ENCODE results near the gene MAP10. TPM values are rescaled to one million over a fixed set of nuclear protein-coding genes. Genes with fewer than 3 reads are reported as not detected.

Gene MAP10
- total RNA-seq, 5 donors from 2014 or later (not counting 1 experiment from before 2014, with no cell fraction given), result 1.4 to 2.7 (median 1.5) TPM

- 4% methylated on average over 2 of the region's 3 CpGs for WGBS (ENCODE audit: insufficient coverage)
- ChIA-PET POLR2A (no interaction called here), CTCF (interaction anchor here in 1 of 2 donors (1.2 kb wide), 1 partner anchor 27 kb away, joined by 3 read pairs; no protein-coding TSS in a partner anchor)
- H3K9me3 Mint-ChIP-seq, result no peaks in the 10 kb centered on the region
- peaks cover 0 to 3% of the 10 kb centered on the region in 2 donors for H3K27me3 Mint-ChIP-seq
- no peak overlapping the region for H3K4me3 Mint-ChIP-seq
- H3K4me1 ChIP-seq (ENCODE audit: control insufficient read depth in 1 of 2, extremely low read depth in 1 of 2, insufficient read depth in 2 of 2, low read length in 2 of 2), result peaks cover 6 to 11% of the 10 kb centered on the region in 2 experiments
- H3K36me3 Mint-ChIP-seq, result no peaks in the 10 kb centered on the region
- H3K36me3 ChIP-seq (ENCODE audit: control insufficient read depth in 2 of 2, extremely low read depth in 1 of 2, insufficient read depth in 1 of 2, low read length in 1 of 2), result no peaks in the 10 kb centered on the region
- H3K27me3 ChIP-seq (replicated peaks in 1 of 2; ENCODE audit: control insufficient read depth in 2 of 2, extremely low read depth in 1 of 2, insufficient read depth in 2 of 2, low read length in 1 of 2), result peaks cover 0 to 2% of the 10 kb centered on the region in 2 experiments
- peak overlapping the region; percentile 1 to 19 for H3K27ac Mint-ChIP-seq
- peak in 7 of 35 experiments; percentile 3 to 50 (median 13) for DNase-seq
- H3K4me3 ChIP-seq (ENCODE audit: control insufficient read depth in 1 of 2, extremely low read depth in 1 of 2, low read length in 1 of 2), result no peak overlapping the region
- peaks cover 13 to 19% (median 14%) of the 10 kb centered on the region in 3 donors for H3K4me1 Mint-ChIP-seq
- no peaks in the 10 kb centered on the region for H3K9me3 ChIP-seq
- ATAC-seq (replicated peaks in 1 of 4), result peak; percentile 70 to 83 (median 78)
- H3K27ac ChIP-seq (ENCODE audit: low read length), result no peak overlapping the region
These were observed 11.3 kb upstream of the MAP10 start for GRCh38 chr1:232793944-232794343.

DNA sequence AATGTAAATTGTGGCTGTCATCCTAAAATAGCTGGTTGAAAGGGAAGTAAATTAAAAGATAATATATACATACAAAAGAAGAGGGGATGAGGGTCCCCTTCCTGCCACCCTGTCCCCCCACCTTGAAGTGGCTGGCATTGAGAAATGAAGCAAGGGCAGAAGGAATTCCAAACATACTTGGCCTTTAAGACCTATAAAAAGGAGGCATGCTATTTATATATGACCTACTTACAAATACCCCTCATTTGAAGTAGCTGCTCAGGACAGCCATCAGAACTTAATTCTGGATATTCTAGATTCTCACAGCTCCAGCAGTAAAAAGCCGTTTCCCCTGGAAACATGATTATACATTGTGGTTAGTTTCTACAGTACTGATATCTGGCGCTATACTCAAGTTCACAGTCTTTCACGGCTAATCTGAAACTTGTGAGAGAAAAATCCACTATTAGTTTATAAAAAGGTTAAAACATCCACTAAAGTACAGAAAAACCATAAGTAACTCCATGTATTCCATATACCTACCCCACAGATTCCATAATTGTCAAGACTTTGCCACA, 9.6 kb upstream of the MAP10 start:
- Histone ChIP-seq H3K27ac (ENCODE audit: low read length) (no peak overlapping the region), H3K4me3 (ENCODE audit: control insufficient read depth in 1 of 2, extremely low read depth in 1 of 2, low read length in 1 of 2) (no peak overlapping the region), H3K36me3 (ENCODE audit: control insufficient read depth in 2 of 2, extremely low read depth in 1 of 2, insufficient read depth in 1 of 2, low read length in 1 of 2) (no peaks in the 10 kb centered on the region), H3K4me1 (ENCODE audit: control insufficient read depth in 1 of 2, extremely low read depth in 1 of 2, insufficient read depth in 2 of 2, low read length in 2 of 2) (peaks cover 6 to 11% of the 10 kb centered on the region in 2 experiments), H3K27me3 (replicated peaks in 1 of 2; ENCODE audit: control insufficient read depth in 2 of 2, extremely low read depth in 1 of 2, insufficient read depth in 2 of 2, low read length in 1 of 2) (peaks cover 0 to 2% of the 10 kb centered on the region in 2 experiments), H3K9me3 (no peaks in the 10 kb centered on the region)
- ChIA-PET POLR2A (no interaction called here), CTCF (no interaction called here)
- Mint-ChIP-seq H3K27ac (no peak overlapping the region), H3K4me3 (no peak overlapping the region), H3K9me3 (no peaks in the 10 kb centered on the region), H3K4me1 (peaks cover 13 to 19% (median 14%) of the 10 kb centered on the region in 3 donors), H3K36me3 (no peaks in the 10 kb centered on the region), H3K27me3 (peaks cover 0 to 3% of the 10 kb centered on the region in 2 donors)
- no peak for ATAC-seq (replicated peaks in 1 of 4)
- WGBS (ENCODE audit: insufficient coverage), result no CpG with 5 or more reads among the region's 3 CpGs
- no peak for DNase-seq

DNA sequence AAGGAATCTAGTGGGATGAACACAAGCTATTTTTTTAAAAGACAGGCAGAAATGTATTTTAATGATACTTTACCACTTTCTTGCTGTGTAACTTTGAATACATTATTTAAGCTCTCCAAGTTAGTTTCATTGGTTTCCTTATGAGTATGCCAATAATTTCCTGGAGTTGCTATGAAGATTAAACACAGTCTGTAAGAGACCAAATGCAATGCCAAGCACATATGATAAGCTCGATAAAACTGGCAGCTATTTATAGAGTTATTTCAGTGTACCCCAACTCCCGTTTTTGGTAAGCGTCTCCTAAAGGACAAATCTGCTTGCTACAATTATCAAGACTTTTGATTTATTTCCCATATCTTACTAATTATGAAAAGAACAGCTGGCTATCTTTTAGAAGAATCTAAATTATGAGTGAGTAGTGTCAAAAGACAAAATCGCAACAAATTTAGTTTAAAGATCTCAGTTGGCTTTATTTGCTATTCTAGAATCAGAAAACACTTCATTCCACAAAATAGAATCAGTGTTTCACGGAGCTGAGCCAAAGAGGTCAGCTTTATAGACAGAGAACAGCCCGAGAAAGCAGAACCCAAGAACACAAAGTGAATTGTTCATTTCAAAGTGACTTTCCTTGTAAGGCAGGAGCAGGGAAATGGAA, 7.2 kb upstream of the MAP10 start:
- ChIA-PET CTCF (no interaction called here), POLR2A (no interaction called here)
- DNase-seq (no peak), ATAC-seq (replicated peaks in 1 of 4) (no peak)
- peaks cover 0 to 2% of the 10 kb centered on the region in 2 experiments for H3K27me3 ChIP-seq (replicated peaks in 1 of 2; ENCODE audit: control insufficient read depth in 2 of 2, extremely low read depth in 1 of 2, insufficient read depth in 2 of 2, low read length in 1 of 2)
- 63% methylated on average over 2 of the region's 6 CpGs for WGBS (ENCODE audit: insufficient coverage)
- H3K36me3 ChIP-seq (ENCODE audit: control insufficient read depth in 2 of 2, extremely low read depth in 1 of 2, insufficient read depth in 1 of 2, low read length in 1 of 2), result no peaks in the 10 kb centered on the region
- Mint-ChIP-seq H3K4me3 (no peak overlapping the region), H3K4me1 (peaks cover 10 to 14% (median 12%) of the 10 kb centered on the region in 3 donors), H3K36me3 (no peaks in the 10 kb centered on the region), H3K27me3 (peaks cover 0 to 3% of the 10 kb centered on the region in 2 donors), H3K9me3 (no peaks in the 10 kb centered on the region), H3K27ac (no peak overlapping the region)
- H3K27ac ChIP-seq (ENCODE audit: low read length), result no peak overlapping the region
- no peak overlapping the region for H3K4me3 ChIP-seq (ENCODE audit: control insufficient read depth in 1 of 2, extremely low read depth in 1 of 2, low read length in 1 of 2)
- H3K4me1 ChIP-seq (ENCODE audit: control insufficient read depth in 1 of 2, extremely low read depth in 1 of 2, insufficient read depth in 2 of 2, low read length in 2 of 2), result peaks cover 6 to 11% of the 10 kb centered on the region in 2 experiments
- no peaks in the 10 kb centered on the region for H3K9me3 ChIP-seq

DNA sequence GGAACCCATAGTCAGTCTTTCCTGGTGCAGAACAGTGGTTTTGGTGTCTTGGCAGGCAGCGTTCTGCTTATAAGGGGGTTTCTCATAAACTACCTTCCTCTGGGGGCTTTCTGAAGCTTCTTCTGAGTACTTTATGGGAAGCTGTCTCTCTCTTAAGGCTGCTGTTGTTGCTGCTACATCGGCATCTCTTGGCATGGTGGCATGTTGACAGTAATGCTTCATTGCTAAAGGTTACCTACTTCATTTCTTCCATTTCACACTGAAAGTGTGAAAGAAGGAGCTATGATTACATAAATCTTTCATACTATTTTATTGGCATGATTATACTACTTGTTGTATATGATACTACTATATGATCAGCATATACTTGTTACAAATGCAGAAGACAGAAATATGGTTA, 6.3 kb upstream of the MAP10 start:
- no CpG with 5 or more reads among the region's 2 CpGs for WGBS (ENCODE audit: insufficient coverage)
- no peak for ATAC-seq (replicated peaks in 1 of 4)
- CTCF ChIA-PET, result interaction anchor here in 1 of 2 donors (0.6 kb wide), 1 partner anchor 1107 kb away, joined by 3 read pairs; no protein-coding TSS in a partner anchor

GRCh38 chr1:232806186-232806510, 932 bp downstream of the MAP10 start:
- no peaks in the 10 kb centered on the region for H3K27me3 ChIP-seq (replicated peaks in 1 of 2; ENCODE audit: control insufficient read depth in 2 of 2, extremely low read depth in 1 of 2, insufficient read depth in 2 of 2, low read length in 1 of 2)
- H3K27ac Mint-ChIP-seq, result peak overlapping the region; percentile 53 to 72
- peaks cover 8 to 29% (median 21%) of the 10 kb centered on the region in 3 donors for H3K9me3 Mint-ChIP-seq
- H3K4me3 ChIP-seq (ENCODE audit: control insufficient read depth in 1 of 2, extremely low read depth in 1 of 2, low read length in 1 of 2), result peak overlapping the region; percentile 87 to 90
- POLR2A ChIA-PET, result no interaction called here
- WGBS (ENCODE audit: insufficient coverage), result 63% methylated on average over 3 of the region's 3 CpGs
- no peaks in the 10 kb centered on the region for H3K9me3 ChIP-seq
- peak overlapping the region; percentile 87 to 91 (median 87) for H3K4me3 Mint-ChIP-seq
- DNase-seq (peak in 1 of 35 experiments; percentile 11), ATAC-seq (replicated peaks in 1 of 4) (no peak)
- H3K27ac ChIP-seq (ENCODE audit: low read length), result no peak overlapping the region
- no peaks in the 10 kb centered on the region for H3K36me3 Mint-ChIP-seq
- peaks cover 21 to 23% (median 22%) of the 10 kb centered on the region in 3 donors for H3K4me1 Mint-ChIP-seq
- CTCF ChIA-PET, result no interaction called here
- no peaks in the 10 kb centered on the region for H3K27me3 Mint-ChIP-seq
- no peaks in the 10 kb centered on the region for H3K36me3 ChIP-seq (ENCODE audit: control insufficient read depth in 2 of 2, extremely low read depth in 1 of 2, insufficient read depth in 1 of 2, low read length in 1 of 2)
- H3K4me1 ChIP-seq (ENCODE audit: control insufficient read depth in 1 of 2, extremely low read depth in 1 of 2, insufficient read depth in 2 of 2, low read length in 2 of 2), result peaks cover 2 to 15% of the 10 kb centered on the region in 2 experiments

More for the DNA sequence above, 6.3 kb upstream of the MAP10 start:
- H3K36me3 ChIP-seq (ENCODE audit: control insufficient read depth in 2 of 2, extremely low read depth in 1 of 2, insufficient read depth in 1 of 2, low read length in 1 of 2), result no peaks in the 10 kb centered on the region
- no peak overlapping the region for H3K27ac ChIP-seq (ENCODE audit: low read length)
- POLR2A ChIA-PET, result no interaction called here
- H3K36me3 Mint-ChIP-seq, result no peaks in the 10 kb centered on the region
- no peak for DNase-seq
- no peaks in the 10 kb centered on the region for H3K9me3 Mint-ChIP-seq
- no peak overlapping the region for H3K27ac Mint-ChIP-seq
- H3K27me3 Mint-ChIP-seq, result peaks cover 0 to 3% of the 10 kb centered on the region in 2 donors
- peaks cover 2 to 5% (median 2%) of the 10 kb centered on the region in 3 donors for H3K4me1 Mint-ChIP-seq
- H3K4me3 Mint-ChIP-seq, result no peak overlapping the region
- H3K9me3 ChIP-seq, result no peaks in the 10 kb centered on the region
- H3K4me1 ChIP-seq (ENCODE audit: control insufficient read depth in 1 of 2, extremely low read depth in 1 of 2, insufficient read depth in 2 of 2, low read length in 2 of 2), result peaks cover under 1 to 3% of the 10 kb centered on the region in 2 experiments
- H3K27me3 ChIP-seq (replicated peaks in 1 of 2; ENCODE audit: control insufficient read depth in 2 of 2, extremely low read depth in 1 of 2, insufficient read depth in 2 of 2, low read length in 1 of 2), result peaks cover 0 to 2% of the 10 kb centered on the region in 2 experiments
- H3K4me3 ChIP-seq (ENCODE audit: control insufficient read depth in 1 of 2, extremely low read depth in 1 of 2, low read length in 1 of 2), result no peak overlapping the region

GRCh38 chr1:232810856-232811255, 5.6 kb downstream of the MAP10 start:
- Mint-ChIP-seq H3K9me3 (peaks cover 12 to 48% (median 33%) of the 10 kb centered on the region in 3 donors), H3K4me3 (no peak overlapping the region), H3K36me3 (no peaks in the 10 kb centered on the region), H3K27me3 (no peaks in the 10 kb centered on the region), H3K27ac (no peak overlapping the region), H3K4me1 (peaks cover 8 to 12% (median 11%) of the 10 kb centered on the region in 3 donors)
- POLR2A ChIA-PET, result no interaction called here
- no CpG with 5 or more reads among the region's 2 CpGs for WGBS (ENCODE audit: insufficient coverage)
- Histone ChIP-seq H3K36me3 (ENCODE audit: control insufficient read depth in 2 of 2, extremely low read depth in 1 of 2, insufficient read depth in 1 of 2, low read length in 1 of 2) (no peaks in the 10 kb centered on the region), H3K27me3 (replicated peaks in 1 of 2; ENCODE audit: control insufficient read depth in 2 of 2, extremely low read depth in 1 of 2, insufficient read depth in 2 of 2, low read length in 1 of 2) (no peaks in the 10 kb centered on the region), H3K4me3 (ENCODE audit: control insufficient read depth in 1 of 2, extremely low read depth in 1 of 2, low read length in 1 of 2) (no peak overlapping the region), H3K27ac (ENCODE audit: low read length) (no peak overlapping the region), H3K9me3 (peaks cover 2% of the 10 kb centered on the region), H3K4me1 (ENCODE audit: control insufficient read depth in 1 of 2, extremely low read depth in 1 of 2, insufficient read depth in 2 of 2, low read length in 2 of 2) (peaks cover 0 to 3% of the 10 kb centered on the region in 2 experiments)
- ATAC-seq (replicated peaks in 1 of 4), result no peak
- no peak for DNase-seq
- CTCF ChIA-PET, result no interaction called here

All from T-cell (primary cell).